Gastrocnemius medialis (tissue), 4 donors: ENCODE data around the gene TIMD4. TPM values are rescaled to one million over a fixed set of nuclear protein-coding genes. Genes with fewer than 3 reads are reported as not detected.
"Not testable (repeated sequence)": the region's sequence is repeated elsewhere in the genome, so short reads cannot be mapped to it uniquely, and the experiment has no call there.

Experiments used
- ATAC-seq, 2 donors: fragments of 150-250 bp; one replicate each; pipeline ENCODE4 v1.9.1; 2016
- DNase-seq, 2 donors: peaks; one replicate each; pipeline ENCODE4 v3.0.0-alpha.2; 2019
- H3K27ac ChIP-seq, 4 donors: fragments of 200-600 bp; sonication (generic); 1 replicate in 1 of 4; 2 replicates in 3 of 4; pipeline ENCODE4 v1.5.1; 2016 to 2018; ENCODE audit warnings: mild to moderate bottlenecking in 2 of 4, moderate library complexity in 1 of 4
- H3K27me3 ChIP-seq, 3 donors: fragments of 200-600 bp; sonication (generic) in 2 of 3; 1 replicate in 1 of 3; 2 replicates in 2 of 3; pipeline versions ENCODE4 v1.5.1 to v1.6.0; 2016 to 2019; ENCODE audit warnings: mild to moderate bottlenecking in 1 of 3, moderate library complexity in 1 of 3
- H3K36me3 ChIP-seq, 2 donors: fragments of 200-600 bp; sonication (generic) in 1 of 2; one replicate each; pipeline ENCODE4 v1.5.1; 2017 to 2018
- H3K4me1 ChIP-seq, 2 donors: fragments of 200-600 bp; sonication (generic) in 1 of 2; one replicate each; pipeline ENCODE4 v1.5.1; 2016 to 2017; ENCODE audit warnings: mild to moderate bottlenecking in 2 of 2
- H3K4me3 ChIP-seq, 4 donors: fragments of 200-600 bp; sonication (generic) in 3 of 4; 1 replicate in 1 of 4; 2 replicates in 3 of 4; pipeline ENCODE4 v1.5.1; 2016 to 2019; ENCODE audit warnings: mild to moderate bottlenecking in 2 of 4
- H3K9me3 ChIP-seq, 3 donors: fragments of 200-600 bp; sonication (generic) in 2 of 3; 1 replicate in 1 of 3; 2 replicates in 2 of 3; pipeline ENCODE4 v1.5.1; 2016 to 2019
- CTCF ChIP-seq, 5 experiments: fragments of 450-650 bp in 3 of 5; fragments of 200-600 bp in 2 of 5; sonication (generic) in 2 of 5; IDR thresholded peaks in 4 of 5; conservative IDR thresholded peaks in 1 of 5; 1 replicate in 4 of 5; 2 replicates in 1 of 5; pipeline ENCODE4 v1.5.1; 2016 to 2019; ENCODE audit warnings: antibody characterized with exemption in 5 of 5, mild to moderate bottlenecking in 3 of 5, moderate library complexity in 3 of 5
- POLR2A ChIP-seq, 2 donors: fragments of 450-650 bp; IDR thresholded peaks; one replicate each; pipeline ENCODE4 v1.6.1; 2017; ENCODE audit warnings: antibody characterized with exemption in 2 of 2, mild to moderate bottlenecking in 2 of 2, moderate library complexity in 2 of 2
- in situ Hi-C, 4 donors: fragments of 200-750 bp; cut with MboI; loops; one replicate each; pipeline versions ENCODE4 v1.15.0 to v1.8.0; 2017; ENCODE audit warnings: low sequenced_read_pairs in 4 of 4
- intact Hi-C: fragments of 100-400 bp; cut with DNase I; formaldehyde crosslinking; loops from one replicate; pipeline ENCODE4 v1.15.1; 2023; ENCODE audit warnings: low total_unique reads
- total RNA-seq, 4 donors: library from RNA; depleted of rRNA; stranded (reverse); fragments of >200 nt; gene quantifications; one replicate each; pipeline versions ENCODE4 v1.1.0 to v1.2.3, GENCODE V29; 2016

The TIMD4 gene
- total RNA-seq, 4 donors from 2014 or later: not detected

GRCh38 chr5:156981481-156981880 is 18.5 kb upstream of the TIMD4 start:
- no peak for TF ChIP-seq CTCF (IDR thresholded peaks at IDR 0.05 in 4 of 5, conservative IDR thresholded peaks at IDR 0.05 in 1 of 5)
- no peak for TF ChIP-seq POLR2A (IDR thresholded peaks at IDR 0.05)
- H3K4me1 ChIP-seq: no peaks in the 10 kb centered on the region
- no peak for DNase-seq
- no peak for ATAC-seq
- H3K27me3 ChIP-seq: no peaks in the 10 kb centered on the region
- intact Hi-C loops (no loop called here), in situ Hi-C loops (no loop called here)
- no peak overlapping the region for H3K27ac ChIP-seq
- no peaks in the 10 kb centered on the region for H3K9me3 ChIP-seq
- no peak overlapping the region for H3K4me3 ChIP-seq
- H3K36me3 ChIP-seq: no peaks in the 10 kb centered on the region

- TF ChIP-seq POLR2A (IDR thresholded peaks at IDR 0.05) (no peak), CTCF (IDR thresholded peaks at IDR 0.05 in 4 of 5, conservative IDR thresholded peaks at IDR 0.05 in 1 of 5) (no peak)
- intact Hi-C loops (no loop called here), in situ Hi-C loops (no loop called here)
- no peaks in the 10 kb centered on the region for H3K36me3 ChIP-seq
- DNase-seq (no peak), ATAC-seq (no peak)
- H3K4me3 ChIP-seq: no peak overlapping the region
- H3K9me3 ChIP-seq: no peaks in the 10 kb centered on the region
- H3K27me3 ChIP-seq: no peaks in the 10 kb centered on the region
- H3K4me1 ChIP-seq: no peaks in the 10 kb centered on the region
- H3K27ac ChIP-seq: no peak overlapping the region
These were observed 11.3 kb upstream of the TIMD4 start for GRCh38 chr5:156974328-156974727.

- DNase-seq (no peak), ATAC-seq (no peak)
- Histone ChIP-seq H3K4me3 (no peak overlapping the region), H3K27me3 (no peaks in the 10 kb centered on the region), H3K27ac (no peak overlapping the region), H3K36me3 (no peaks in the 10 kb centered on the region), H3K4me1 (no peaks in the 10 kb centered on the region), H3K9me3 (no peaks in the 10 kb centered on the region)
- in situ Hi-C loops: no loop called here
- intact Hi-C loops: no loop called here
- TF ChIP-seq CTCF (IDR thresholded peaks at IDR 0.05 in 4 of 5, conservative IDR thresholded peaks at IDR 0.05 in 1 of 5) (no peak), POLR2A (IDR thresholded peaks at IDR 0.05) (no peak)
These were observed 9.0 kb upstream of the TIMD4 start for GRCh38 chr5:156971848-156972525.

- in situ Hi-C loops (no loop called here), intact Hi-C loops (no loop called here)
- Histone ChIP-seq H3K27me3 (no peaks in the 10 kb centered on the region), H3K27ac (no peak overlapping the region), H3K4me1 (no peaks in the 10 kb centered on the region), H3K36me3 (no peaks in the 10 kb centered on the region), H3K4me3 (no peak overlapping the region), H3K9me3 (no peaks in the 10 kb centered on the region)
- TF ChIP-seq CTCF (IDR thresholded peaks at IDR 0.05 in 4 of 5, conservative IDR thresholded peaks at IDR 0.05 in 1 of 5): no peak
- no peak for TF ChIP-seq POLR2A (IDR thresholded peaks at IDR 0.05)
- ATAC-seq (no peak), DNase-seq (no peak)
These were observed 8.4 kb upstream of the TIMD4 start for GRCh38 chr5:156971415-156971814.

- H3K36me3 ChIP-seq, H3K4me3 ChIP-seq, ATAC-seq, H3K9me3 ChIP-seq, H3K27ac ChIP-seq, DNase-seq, H3K27me3 ChIP-seq, intact Hi-C loops, in situ Hi-C loops, H3K4me1 ChIP-seq: not testable (repeated sequence)
These were observed 4.4 kb upstream of the TIMD4 start for GRCh38 chr5:156967386-156967785.
